HG02884 (cell line): Measurements from ENCODE around the gene ALDH1A2.
"Not testable (repeated sequence)": the region's sequence is repeated elsewhere in the genome, so short reads cannot be mapped to it uniquely, and the experiment has no call there.

Source experiments
- ATAC-seq: cut with Tn5 transposase; IDR thresholded peaks from one replicate; pipeline ENCODE4 v1.9.1; 2021; ENCODE audit warnings: mild to moderate bottlenecking, moderate library complexity; ENCODE audit not compliant: unreplicated experiment

The ALDH1A2 gene

GRCh38 chr15:58002338-58003126 lies 63.0 kb downstream of the ALDH1A2 start:
- ATAC-seq, result no peak

GRCh38 chr15:57999699-58000098 lies 65.8 kb downstream of the ALDH1A2 start:
- ATAC-seq, result not testable (repeated sequence)

GRCh38 chr15:57996561-57996960 lies 69.0 kb downstream of the ALDH1A2 start:
- ATAC-seq, result no peak

- no peak for ATAC-seq
These were observed 71.1 kb downstream of the ALDH1A2 start for GRCh38 chr15:57994221-57995049.

- ATAC-seq, result no peak
These were observed 71.9 kb downstream of the ALDH1A2 start for GRCh38 chr15:57993409-57994145.

- no peak for ATAC-seq
These were observed 72.7 kb downstream of the ALDH1A2 start for GRCh38 chr15:57992761-57993355.

DNA sequence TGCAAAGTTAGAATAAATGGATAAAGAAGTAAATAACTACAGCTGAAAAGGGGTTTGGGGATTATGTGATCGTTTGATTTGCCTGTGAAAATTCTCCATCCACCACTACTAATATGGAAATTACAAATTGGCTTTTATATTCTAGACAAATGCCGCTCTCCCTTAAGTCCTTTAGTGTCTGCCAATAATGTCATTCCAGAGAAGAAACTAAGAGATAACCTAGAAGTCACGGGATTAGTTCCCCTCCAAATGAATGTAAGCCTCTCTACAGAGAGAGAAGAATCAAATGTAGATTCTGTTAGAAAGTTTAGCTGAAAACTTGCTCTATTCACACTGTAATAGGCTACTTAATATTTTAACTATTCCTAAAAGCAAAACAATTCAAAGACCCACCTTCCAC lies 92.0 kb downstream of the ALDH1A2 start:
- no peak for ATAC-seq

DNA sequence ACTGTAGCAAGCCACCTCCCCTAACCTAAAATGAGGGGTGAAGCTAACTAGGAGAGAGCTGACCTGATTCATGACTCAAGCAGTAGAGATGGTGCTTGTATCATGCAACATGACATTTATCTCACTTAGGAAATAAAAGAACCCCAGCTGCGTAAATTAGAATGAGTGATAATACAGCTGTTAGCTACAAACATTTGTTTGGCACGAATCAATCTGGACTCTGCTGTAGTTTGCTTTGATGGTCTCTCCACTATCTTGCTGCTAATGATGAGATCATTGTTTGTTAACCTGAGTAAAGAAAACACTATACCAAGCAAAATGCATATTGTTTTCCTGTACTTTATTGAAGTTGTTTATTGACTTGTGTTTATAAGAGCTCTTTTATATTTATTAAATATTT lies 92.6 kb downstream of the ALDH1A2 start:
- no peak for ATAC-seq

GRCh38 chr15:57969996-57970395 lies 95.5 kb downstream of the ALDH1A2 start:
- no peak for ATAC-seq

DNA sequence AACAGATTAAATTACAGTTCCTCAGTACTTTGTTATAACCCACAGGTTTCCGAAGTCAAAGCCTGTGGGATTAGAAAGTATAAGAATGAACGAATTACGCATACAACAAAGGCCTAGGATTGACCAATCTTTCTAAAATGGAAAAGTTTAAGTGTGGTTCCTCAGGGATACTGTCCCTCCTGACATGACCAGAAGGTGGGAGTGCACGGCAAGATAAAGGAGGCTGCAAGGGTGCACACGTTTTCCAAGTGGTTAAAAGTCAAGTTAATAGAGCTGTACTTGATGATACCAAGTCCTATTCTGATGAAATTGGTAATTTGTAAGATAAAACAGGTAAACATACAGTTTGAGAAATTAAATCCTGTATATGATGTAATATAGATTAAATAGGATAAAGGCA lies 96.2 kb downstream of the ALDH1A2 start:
- no peak for ATAC-seq

GRCh38 chr15:57962887-57963286 lies 102.6 kb downstream of the ALDH1A2 start:
- ATAC-seq, result no peak

GRCh38 chr15:57961919-57962318 lies 103.6 kb downstream of the ALDH1A2 start:
- ATAC-seq, result no peak

DNA sequence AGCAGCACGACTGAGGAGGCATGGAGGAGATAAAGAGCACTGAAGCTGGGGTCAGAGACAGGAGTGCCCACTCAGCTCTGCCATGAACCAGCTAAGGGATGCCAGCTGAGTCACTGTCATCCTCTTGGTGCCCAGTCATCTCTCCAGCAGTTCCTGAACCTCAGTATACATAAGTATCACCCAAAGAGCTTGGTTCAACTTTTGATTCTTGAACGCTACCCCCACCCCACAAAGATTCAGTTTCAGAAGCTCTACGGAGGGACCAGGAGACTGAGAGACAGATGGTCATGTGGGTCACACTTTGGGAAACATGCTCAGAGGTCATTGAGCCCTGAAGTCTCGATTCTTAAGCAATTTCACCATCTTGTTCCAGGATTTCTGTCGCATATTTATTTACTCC lies 108.4 kb downstream of the ALDH1A2 start:
- no peak for ATAC-seq

DNA sequence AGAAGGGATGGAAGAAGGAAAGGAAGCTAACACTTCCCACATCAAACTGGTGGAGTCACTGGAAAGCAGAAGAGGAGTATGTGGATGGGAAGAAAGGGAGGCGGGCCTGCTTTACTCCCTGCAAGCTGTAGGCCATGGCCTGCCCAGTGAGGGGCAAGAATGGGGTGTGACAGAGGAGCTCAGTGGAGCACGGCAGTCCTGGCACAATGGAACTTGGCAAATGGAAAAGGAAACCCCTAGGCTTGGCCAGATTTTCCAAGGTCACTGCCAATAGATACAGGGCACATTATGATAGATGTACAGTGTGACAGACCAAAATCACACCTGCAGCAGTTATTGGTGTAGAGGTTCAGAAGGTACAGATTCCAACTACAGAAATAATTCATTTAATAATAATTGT lies 111.6 kb downstream of the ALDH1A2 start:
- no peak for ATAC-seq

DNA sequence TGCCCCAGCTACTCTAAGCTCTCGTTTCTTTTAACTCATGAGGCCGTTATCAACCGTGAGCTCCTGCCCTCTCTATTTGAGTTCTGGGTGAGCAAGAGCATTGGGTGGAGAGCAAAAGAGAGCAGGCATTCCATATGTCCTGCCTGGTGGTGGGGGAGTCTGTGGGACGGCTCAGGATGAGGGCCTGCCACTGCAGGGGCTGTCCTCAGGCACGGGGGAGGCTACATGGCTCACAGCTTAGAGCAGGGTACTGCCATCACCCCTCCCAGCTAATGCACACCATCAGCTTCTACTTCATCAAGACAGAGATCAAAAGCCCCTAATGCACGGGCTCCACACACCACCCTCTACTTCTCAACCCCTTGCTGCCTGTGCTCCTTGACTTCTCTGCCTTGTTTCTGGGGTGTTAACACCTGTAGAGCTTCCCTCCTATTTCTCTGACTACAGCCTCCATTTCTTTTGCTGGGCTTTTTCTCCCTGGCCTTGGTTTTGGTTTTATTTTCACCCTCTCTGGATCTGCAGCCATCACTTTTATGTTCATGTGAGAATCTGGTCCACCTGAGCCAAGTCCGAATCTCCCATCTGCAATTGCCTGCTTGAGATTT lies 114.1 kb downstream of the ALDH1A2 start:
- no peak for ATAC-seq

- no peak for ATAC-seq
These were observed 115.0 kb downstream of the ALDH1A2 start for GRCh38 chr15:57950381-57950946.

DNA sequence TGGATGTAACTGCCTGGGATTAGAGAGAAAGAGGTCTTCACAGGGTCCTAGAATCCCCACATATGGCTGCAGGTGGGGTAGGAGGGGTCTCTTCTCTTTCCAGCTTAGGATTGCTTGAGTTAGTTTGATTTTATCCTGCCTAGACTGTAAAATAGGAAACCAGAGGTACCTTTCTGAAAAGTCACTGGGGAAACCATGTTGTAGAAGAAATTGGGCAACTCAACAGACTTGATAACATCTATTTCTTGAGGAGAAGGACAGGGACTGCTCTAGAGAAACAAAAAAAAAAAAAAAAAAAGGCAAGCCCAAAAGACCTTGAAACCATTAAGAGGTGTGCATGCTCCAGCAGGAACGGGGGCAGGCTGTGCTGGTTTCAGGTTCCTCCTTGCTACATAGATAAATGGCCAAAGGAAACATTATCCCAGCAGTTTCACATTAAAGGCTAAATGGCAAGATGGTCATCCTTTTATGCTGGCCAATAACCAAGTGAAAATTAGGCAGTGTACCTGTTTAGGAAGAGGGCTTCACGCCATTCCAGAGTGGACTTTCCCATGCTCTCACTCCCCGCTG lies 116.1 kb downstream of the ALDH1A2 start:
- ATAC-seq, result no peak

DNA sequence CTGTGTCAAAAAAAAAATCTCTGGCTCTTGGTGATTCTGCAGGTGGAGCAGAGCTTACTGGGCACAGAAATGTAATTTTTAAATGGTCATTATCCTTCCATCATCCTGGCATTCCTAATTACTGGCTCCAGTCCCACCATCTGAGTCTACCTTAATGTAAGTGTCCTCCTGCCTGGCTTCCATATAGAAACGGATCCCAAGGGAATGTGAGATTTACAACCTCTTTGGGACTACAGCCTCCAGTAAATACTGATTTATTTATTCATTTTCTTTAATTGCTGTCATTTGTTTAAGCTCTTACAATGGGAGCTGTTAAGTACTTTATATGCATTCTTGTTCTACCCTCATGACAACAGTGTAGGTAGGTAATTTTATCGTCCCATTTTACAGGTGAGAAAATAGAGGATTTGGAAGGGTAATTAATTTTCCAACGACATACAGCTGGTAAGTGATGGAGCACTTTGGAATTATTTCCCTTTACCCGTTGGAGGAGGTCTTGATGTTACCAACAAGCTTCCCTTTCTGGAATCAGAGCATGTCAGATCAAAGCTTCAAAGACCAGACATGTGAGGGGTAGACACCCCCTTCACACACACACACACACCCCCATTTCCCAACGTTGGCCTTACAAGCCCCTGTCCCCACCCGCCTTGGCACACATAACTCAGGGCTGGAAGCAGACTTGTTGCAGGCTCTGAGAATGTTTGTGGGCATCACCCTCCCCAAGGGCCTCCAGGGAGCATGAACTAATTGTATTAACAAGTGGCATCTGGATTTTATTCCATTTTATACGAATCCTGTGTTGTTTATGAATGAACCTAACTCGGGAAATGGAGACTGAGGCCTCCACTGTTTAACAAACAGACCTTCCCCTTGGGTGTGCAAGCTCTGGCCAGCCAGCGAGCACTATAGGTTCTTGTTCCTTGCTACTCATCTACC lies 116.9 kb downstream of the ALDH1A2 start:
- no peak for ATAC-seq

- no peak for ATAC-seq
These were observed 117.7 kb downstream of the ALDH1A2 start for GRCh38 chr15:57947781-57948180.
